ENCODE data around the gene OPN4.

GRCh38 chr10:86706401-86706841 is 52.1 kb downstream of the OPN4 start:
- TF ChIP-seq CTCF (IDR thresholded peaks at IDR 0.05; ENCODE audit: borderline replicate concordance, extremely low read depth, low read length, poor library complexity, severe bottlenecking) (no peak), EZH2 (IDR thresholded peaks at IDR 0.05; ENCODE audit: borderline replicate concordance, low read depth, low read length, severe bottlenecking) (no peak)
